ENCODE measurements around the gene SFT2D1. TPM values are rescaled to one million over a fixed set of nuclear protein-coding genes. Genes with fewer than 3 reads are reported as not detected.

Gene SFT2D1
- total RNA-seq, 1 donor from 2014 or later: 48.9 TPM

- no peak for TF ChIP-seq CTCF (IDR thresholded peaks at IDR 0.05)
- no peaks in the 10 kb centered on the region for H4K20me1 ChIP-seq (ENCODE audit: low read depth)
- peak overlapping the region; percentile 99 for H3K27ac Mint-ChIP-seq
Observed at GRCh38 chr6:166284640-166285039, 57.7 kb downstream of the SFT2D1 start.

GRCh38 chr6:166282394-166283032, 59.8 kb downstream of the SFT2D1 start:
- no peaks in the 10 kb centered on the region for H3K9me3 ChIP-seq (ENCODE audit: low read depth)
- no peaks in the 10 kb centered on the region for H3K9me3 Mint-ChIP-seq
- peaks cover 49% of the 10 kb centered on the region for H3K4me1 Mint-ChIP-seq

More at GRCh38 chr6:166284640-166285039, 57.7 kb downstream of the SFT2D1 start:
- H3K4me3 Mint-ChIP-seq: peak overlapping the region; percentile 35
- no peaks in the 10 kb centered on the region for H3K36me3 Mint-ChIP-seq
- H3K4me1 Mint-ChIP-seq: peaks cover 45% of the 10 kb centered on the region
- no peak overlapping the region for H2AFZ ChIP-seq (replicated peaks)
- DNase-seq (ENCODE audit: low spot score): no peak
- peaks cover 15% of the 10 kb centered on the region for H3K4me1 ChIP-seq
- H3K4me3 ChIP-seq: no peak overlapping the region
- H3K27ac ChIP-seq: no peak overlapping the region
- no peak overlapping the region for H3K9ac ChIP-seq
- no peaks in the 10 kb centered on the region for H3K9me3 ChIP-seq (ENCODE audit: low read depth)
- H3F3A ChIP-seq (ENCODE audit: low read depth): peaks cover 12% of the 10 kb centered on the region
- H3K27me3 Mint-ChIP-seq (ENCODE audit: insufficient read depth, low read depth): peaks cover 10% of the 10 kb centered on the region
- no peaks in the 10 kb centered on the region for H3K79me2 ChIP-seq (ENCODE audit: low read depth)
- no peak overlapping the region for H3K4me2 ChIP-seq
- no peaks in the 10 kb centered on the region for H3K9me3 Mint-ChIP-seq
- H3K36me3 ChIP-seq: no peaks in the 10 kb centered on the region
- no peaks in the 10 kb centered on the region for H3K27me3 ChIP-seq

GRCh38 chr6:166281104-166281503, 61.2 kb downstream of the SFT2D1 start:
- Mint-ChIP-seq H3K27me3 (ENCODE audit: insufficient read depth, low read depth) (peaks cover 13% of the 10 kb centered on the region), H3K4me1 (peaks cover 56% of the 10 kb centered on the region), H3K27ac (peak overlapping the region; percentile 97), H3K36me3 (no peaks in the 10 kb centered on the region), H3K9me3 (no peaks in the 10 kb centered on the region), H3K4me3 (no peak overlapping the region)
- no peak for TF ChIP-seq EZH2 (IDR thresholded peaks at IDR 0.05)
- no peak for TF ChIP-seq CTCF (IDR thresholded peaks at IDR 0.05)
- no peak for TF ChIP-seq EZH2phosphoT487 (IDR thresholded peaks at IDR 0.05)
- H3K9me3 ChIP-seq (ENCODE audit: low read depth): no peaks in the 10 kb centered on the region
- no peak for DNase-seq (ENCODE audit: low spot score)
- H3K9ac ChIP-seq: no peak overlapping the region
- H3K4me1 ChIP-seq: peaks cover 14% of the 10 kb centered on the region
- H2AFZ ChIP-seq (replicated peaks): no peak overlapping the region
- H3K4me2 ChIP-seq: no peak overlapping the region
- no peak overlapping the region for H3K4me3 ChIP-seq
- no peaks in the 10 kb centered on the region for H4K20me1 ChIP-seq (ENCODE audit: low read depth)
- peaks cover 3% of the 10 kb centered on the region for H3F3A ChIP-seq (ENCODE audit: low read depth)
- no peaks in the 10 kb centered on the region for H3K36me3 ChIP-seq
- H3K79me2 ChIP-seq (ENCODE audit: low read depth): no peaks in the 10 kb centered on the region
- no peak overlapping the region for H3K27ac ChIP-seq
- H3K27me3 ChIP-seq: peaks cover 11% of the 10 kb centered on the region

More at GRCh38 chr6:166282394-166283032, 59.8 kb downstream of the SFT2D1 start:
- Histone ChIP-seq H4K20me1 (ENCODE audit: low read depth) (no peaks in the 10 kb centered on the region), H3F3A (ENCODE audit: low read depth) (peaks cover 10% of the 10 kb centered on the region), H3K36me3 (no peaks in the 10 kb centered on the region), H3K4me1 (peaks cover 15% of the 10 kb centered on the region), H3K4me2 (no peak overlapping the region), H3K4me3 (no peak overlapping the region), H2AFZ (replicated peaks) (no peak overlapping the region), H3K27me3 (no peaks in the 10 kb centered on the region), H3K79me2 (ENCODE audit: low read depth) (no peaks in the 10 kb centered on the region), H3K27ac (no peak overlapping the region), H3K9ac (no peak overlapping the region)
- peak overlapping the region; percentile 69 for H3K27ac Mint-ChIP-seq
- peaks cover 10% of the 10 kb centered on the region for H3K27me3 Mint-ChIP-seq (ENCODE audit: insufficient read depth, low read depth)
- TF ChIP-seq EZH2 (IDR thresholded peaks at IDR 0.05) (no peak), EZH2phosphoT487 (IDR thresholded peaks at IDR 0.05) (no peak), CTCF (IDR thresholded peaks at IDR 0.05) (no peak)
- no peak for DNase-seq (ENCODE audit: low spot score)
- peak overlapping the region; percentile 25 for H3K4me3 Mint-ChIP-seq
- H3K36me3 Mint-ChIP-seq: no peaks in the 10 kb centered on the region
